ENCODE measurements around the gene USP6NL. TPM values are rescaled to one million over a fixed set of nuclear protein-coding genes. Genes with fewer than 3 reads are reported as not detected.
A peak's percentile ranks its signal among the peaks of the same experiment; 100 is the strongest.
"Not testable (repeated sequence)": the region's sequence is repeated elsewhere in the genome, so short reads cannot be mapped to it uniquely, and the experiment has no call there.

USP6NL gene
- total RNA-seq, 3 donors from 2014 or later, result 14.6 to 20.0 (median 19.8) TPM

DNA sequence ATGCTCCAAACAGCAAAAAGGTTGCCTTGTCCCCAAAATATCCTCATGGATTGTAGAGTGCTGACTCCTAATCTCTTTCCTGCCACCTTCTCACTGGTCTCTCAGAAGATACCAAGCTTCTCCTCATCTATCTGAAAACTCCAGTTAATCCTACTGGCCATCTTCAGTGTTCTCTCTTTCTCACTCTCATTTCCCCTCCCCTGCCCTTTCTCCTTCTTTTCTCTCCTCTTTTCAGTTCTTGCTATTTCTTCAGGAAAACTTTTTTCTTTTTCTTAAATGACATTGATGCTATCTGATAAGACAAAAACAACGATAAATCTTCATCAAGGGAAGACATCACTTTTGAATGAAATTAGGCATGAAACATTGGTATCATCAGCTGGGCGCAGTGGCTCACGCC is 109.8 kb downstream of the USP6NL start:
- DNase-seq, result no peak
- no peaks in the 10 kb centered on the region for H3K4me1 ChIP-seq (ENCODE audit: low read depth)
- intact Hi-C loops (cut with DNase I, micrococcal nuclease), result no loop called here
- TF ChIP-seq, protein P1, sequence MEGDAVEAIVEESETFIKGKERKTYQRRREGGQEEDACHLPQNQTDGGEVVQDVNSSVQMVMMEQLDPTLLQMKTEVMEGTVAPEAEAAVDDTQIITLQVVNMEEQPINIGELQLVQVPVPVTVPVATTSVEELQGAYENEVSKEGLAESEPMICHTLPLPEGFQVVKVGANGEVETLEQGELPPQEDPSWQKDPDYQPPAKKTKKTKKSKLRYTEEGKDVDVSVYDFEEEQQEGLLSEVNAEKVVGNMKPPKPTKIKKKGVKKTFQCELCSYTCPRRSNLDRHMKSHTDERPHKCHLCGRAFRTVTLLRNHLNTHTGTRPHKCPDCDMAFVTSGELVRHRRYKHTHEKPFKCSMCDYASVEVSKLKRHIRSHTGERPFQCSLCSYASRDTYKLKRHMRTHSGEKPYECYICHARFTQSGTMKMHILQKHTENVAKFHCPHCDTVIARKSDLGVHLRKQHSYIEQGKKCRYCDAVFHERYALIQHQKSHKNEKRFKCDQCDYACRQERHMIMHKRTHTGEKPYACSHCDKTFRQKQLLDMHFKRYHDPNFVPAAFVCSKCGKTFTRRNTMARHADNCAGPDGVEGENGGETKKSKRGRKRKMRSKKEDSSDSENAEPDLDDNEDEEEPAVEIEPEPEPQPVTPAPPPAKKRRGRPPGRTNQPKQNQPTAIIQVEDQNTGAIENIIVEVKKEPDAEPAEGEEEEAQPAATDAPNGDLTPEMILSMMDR (IDR thresholded peaks at IDR 0.05), result no peak
- no peak for ATAC-seq
- H3K4me3 ChIP-seq, result no peak overlapping the region
- no peaks in the 10 kb centered on the region for H3K9me3 ChIP-seq
- no peaks in the 10 kb centered on the region for H3K36me3 ChIP-seq (ENCODE audit: low read depth)

DNA sequence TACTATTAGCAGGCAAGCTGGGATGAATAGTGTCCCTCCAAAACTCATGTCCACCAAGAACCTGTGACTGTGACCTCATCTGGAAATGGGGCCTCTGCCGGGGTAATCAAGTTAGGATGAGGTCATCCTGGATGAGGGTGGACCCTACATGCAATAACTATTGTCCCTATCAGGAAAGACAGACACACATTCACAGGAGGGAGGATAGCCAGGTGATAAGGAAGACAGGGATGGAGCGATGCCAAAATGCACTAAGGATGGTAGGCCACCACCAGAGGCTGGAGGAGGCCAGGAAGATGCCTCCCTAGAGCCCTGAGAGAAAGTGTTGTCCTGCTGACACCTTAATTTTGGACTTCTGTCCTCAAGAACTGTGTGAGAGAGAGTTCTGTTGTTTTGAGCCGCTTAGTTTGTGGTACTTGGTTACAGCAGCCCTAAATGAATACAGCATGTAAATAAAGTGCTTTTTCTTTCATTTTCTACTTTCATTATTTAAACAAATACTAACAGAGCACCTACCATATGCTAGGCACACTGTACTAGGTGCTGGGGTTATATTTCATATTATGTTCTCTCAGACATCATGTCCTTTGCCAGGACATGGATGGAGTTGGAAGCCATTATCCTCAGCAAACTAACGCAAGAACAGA is 111.9 kb downstream of the USP6NL start:
- TF ChIP-seq, protein P1 (IDR thresholded peaks at IDR 0.05), result no peak
- H3K4me3 ChIP-seq, result no peak overlapping the region
- no peaks in the 10 kb centered on the region for H3K36me3 ChIP-seq (ENCODE audit: low read depth)
- ATAC-seq (peak; percentile 55), DNase-seq (no peak)
- no peaks in the 10 kb centered on the region for H3K9me3 ChIP-seq
- intact Hi-C loops (cut with DNase I, micrococcal nuclease), result no loop called here
- H3K4me1 ChIP-seq (ENCODE audit: low read depth), result no peaks in the 10 kb centered on the region

DNA sequence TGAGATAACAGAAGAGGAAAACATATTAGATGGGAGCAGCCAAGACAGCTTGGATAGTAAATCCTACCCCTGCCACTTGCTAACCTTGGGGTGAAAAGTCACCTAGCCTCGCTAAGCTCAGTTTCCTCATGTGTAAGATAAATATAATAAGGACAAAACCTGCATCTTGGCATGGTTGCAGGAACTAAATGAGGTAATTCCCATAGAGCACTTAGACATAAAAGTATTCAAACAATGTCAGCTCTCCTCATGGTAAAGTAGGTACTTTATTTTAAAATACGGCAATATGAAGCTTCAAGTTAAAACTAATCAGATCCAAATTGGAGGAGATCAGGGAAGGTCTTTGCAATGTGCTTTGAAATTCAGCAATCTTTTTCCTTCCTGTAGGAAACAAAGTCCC is 113.1 kb downstream of the USP6NL start:
- Histone ChIP-seq H3K4me1 (ENCODE audit: low read depth) (no peaks in the 10 kb centered on the region), H3K4me3 (no peak overlapping the region), H3K9me3 (no peaks in the 10 kb centered on the region), H3K36me3 (ENCODE audit: low read depth) (no peaks in the 10 kb centered on the region)
- DNase-seq (no peak), ATAC-seq (no peak)
- intact Hi-C loops (cut with DNase I, micrococcal nuclease), result no loop called here
- TF ChIP-seq, protein P1 (IDR thresholded peaks at IDR 0.05), result no peak

DNA sequence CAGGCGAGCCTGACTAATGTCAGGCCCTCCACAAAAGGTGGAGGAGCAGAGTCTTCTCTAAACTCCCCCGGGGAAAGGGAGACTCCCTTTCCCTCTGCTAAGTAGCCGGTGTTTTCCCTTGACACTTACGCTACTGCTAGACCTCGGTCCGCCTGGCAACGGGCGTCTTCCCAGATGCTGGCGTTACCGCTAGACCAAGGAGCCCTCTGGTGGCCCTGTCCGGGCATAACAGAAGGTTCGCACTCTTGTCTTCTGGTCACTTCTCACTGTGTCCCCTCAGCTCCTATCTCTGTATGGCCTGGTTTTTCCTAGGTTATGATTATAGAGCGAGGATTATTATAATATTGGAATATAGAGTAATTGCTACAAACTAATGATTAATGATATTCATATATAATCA is 116.5 kb downstream of the USP6NL start:
- intact Hi-C loops (cut with DNase I, micrococcal nuclease); H3K4me1 ChIP-seq (ENCODE audit: low read depth); H3K36me3 ChIP-seq (ENCODE audit: low read depth); ATAC-seq; H3K9me3 ChIP-seq; H3K4me3 ChIP-seq: not testable (repeated sequence)
- DNase-seq, result peak in 1 of 3 donors; percentile 19

DNA sequence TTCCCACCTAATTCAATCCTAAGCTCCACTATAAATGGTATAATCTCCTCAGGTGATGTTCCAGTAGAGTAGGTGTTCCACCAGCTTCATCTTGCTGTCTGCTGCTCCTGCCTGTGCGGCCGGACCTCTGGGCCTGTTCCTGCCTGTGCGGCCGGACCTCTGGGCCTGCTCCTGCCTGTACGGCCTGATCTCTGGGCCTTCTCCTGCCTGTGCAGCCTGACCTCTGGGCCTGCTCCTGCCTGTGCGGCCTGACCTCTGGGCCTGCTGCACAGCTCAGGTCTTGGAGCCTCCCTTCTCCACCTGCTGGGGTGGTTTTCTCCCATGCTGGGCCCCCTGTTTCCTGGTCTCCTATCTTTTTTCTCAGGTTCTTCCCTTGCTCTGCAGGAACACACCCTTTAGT is 117.8 kb downstream of the USP6NL start:
- TF ChIP-seq, protein P1 (IDR thresholded peaks at IDR 0.05), result no peak
- ATAC-seq, result no peak
- Histone ChIP-seq H3K36me3 (ENCODE audit: low read depth) (no peaks in the 10 kb centered on the region), H3K4me1 (ENCODE audit: low read depth) (no peaks in the 10 kb centered on the region), H3K4me3 (no peak overlapping the region), H3K9me3 (no peaks in the 10 kb centered on the region)
- intact Hi-C loops (cut with DNase I, micrococcal nuclease), result no loop called here
- DNase-seq, result no peak

DNA sequence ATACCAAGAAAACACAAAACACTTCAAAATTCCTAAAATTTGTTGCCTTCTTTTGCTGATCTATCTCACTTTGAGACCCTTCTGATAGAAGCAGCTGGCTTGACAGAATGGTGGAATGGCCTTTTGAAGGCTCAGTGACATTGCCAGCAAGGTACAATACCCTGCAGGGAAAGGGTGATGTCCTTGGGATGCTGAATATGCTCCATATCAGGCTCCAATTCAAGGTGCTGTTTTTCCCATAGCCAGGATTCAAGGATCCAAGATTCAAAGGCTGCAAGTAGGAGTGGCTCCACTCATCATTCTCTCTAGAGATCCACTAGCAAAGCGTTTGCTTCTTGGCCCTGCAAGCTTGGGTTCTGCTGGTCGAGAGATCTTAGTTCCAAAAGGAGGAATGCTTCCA is 120.4 kb downstream of the USP6NL start:
- no peak for ATAC-seq
- Histone ChIP-seq H3K4me1 (ENCODE audit: low read depth) (no peaks in the 10 kb centered on the region), H3K9me3 (no peaks in the 10 kb centered on the region), H3K4me3 (no peak overlapping the region), H3K36me3 (ENCODE audit: low read depth) (no peaks in the 10 kb centered on the region)
- DNase-seq, result no peak
- intact Hi-C loops (cut with DNase I, micrococcal nuclease), result no loop called here
- TF ChIP-seq, protein P1 (IDR thresholded peaks at IDR 0.05), result no peak

Data from mucosa of descending colon (tissue), 3 donors.